Stimulated activated naive CD4-positive, alpha-beta T cell treated with Interleukin-2 at 50 U/mL for 16 hours (primary cell): ENCODE measurements around the gene MTCH2.
"Not testable (repeated sequence)": the region's sequence is repeated elsewhere in the genome, so short reads cannot be mapped to it uniquely, and the experiment has no call there.

ENCODE experiments used
- DNase-seq: peaks from one replicate; lab custom pipeline; 2025; lab: John Stamatoyannopoulos, UW

MTCH2 gene

GRCh38 chr11:47642099-47642855 is at the start of gene MTCH2:
MTCH2 (minus strand) TSS chr11:47642559; CDS start chr11:47642465, 94 bp downstream.
- peak; percentile 95 for DNase-seq

- no peak for DNase-seq
These were observed 49.6 kb upstream of the MTCH2 start for GRCh38 chr11:47691979-47692378.

GRCh38 chr11:47689480-47689879 is 47.1 kb upstream of the MTCH2 start:
- DNase-seq: no peak

GRCh38 chr11:47688991-47689390 is 46.6 kb upstream of the MTCH2 start:
- DNase-seq: no peak

- no peak for DNase-seq
These were observed 45.8 kb upstream of the MTCH2 start for GRCh38 chr11:47688111-47688510.

- not testable (repeated sequence) for DNase-seq
These were observed 44.3 kb upstream of the MTCH2 start for GRCh38 chr11:47686704-47687103.

GRCh38 chr11:47686151-47686550 is 43.8 kb upstream of the MTCH2 start:
- DNase-seq: no peak

- no peak for DNase-seq
These were observed 33.5 kb upstream of the MTCH2 start for GRCh38 chr11:47675851-47676250.

GRCh38 chr11:47672283-47672730 is 29.9 kb upstream of the MTCH2 start:
- no peak for DNase-seq

GRCh38 chr11:47669856-47670255 is 27.5 kb upstream of the MTCH2 start:
- DNase-seq: no peak

GRCh38 chr11:47668665-47669064 is 26.3 kb upstream of the MTCH2 start:
- no peak for DNase-seq

- DNase-seq: no peak
These were observed 25.2 kb upstream of the MTCH2 start for GRCh38 chr11:47667555-47667954.

- DNase-seq: no peak
These were observed 24.8 kb upstream of the MTCH2 start for GRCh38 chr11:47667135-47667534.

GRCh38 chr11:47664936-47665335 is 22.6 kb upstream of the MTCH2 start:
- not testable (repeated sequence) for DNase-seq

- no peak for DNase-seq
These were observed 18.9 kb upstream of the MTCH2 start for GRCh38 chr11:47661245-47661644.

- no peak for DNase-seq
These were observed 16.9 kb upstream of the MTCH2 start for GRCh38 chr11:47659276-47659675.

GRCh38 chr11:47656260-47656885 is 14.0 kb upstream of the MTCH2 start:
- no peak for DNase-seq

- no peak for DNase-seq
These were observed 9.6 kb upstream of the MTCH2 start for GRCh38 chr11:47651818-47652469.

- DNase-seq: no peak
These were observed 6.9 kb upstream of the MTCH2 start for GRCh38 chr11:47649276-47649675.

GRCh38 chr11:47646019-47646418 is 3.7 kb upstream of the MTCH2 start:
- no peak for DNase-seq

GRCh38 chr11:47645500-47645899 is 3.1 kb upstream of the MTCH2 start:
- DNase-seq: no peak

GRCh38 chr11:47641600-47642098 is 710 bp downstream of the MTCH2 start:
- DNase-seq: no peak

- DNase-seq: not testable (repeated sequence)
These were observed 1.9 kb downstream of the MTCH2 start for GRCh38 chr11:47640506-47640905.
